Prostate gland (tissue), 2 donors: ENCODE data around the gene SMPD3. TPM values are rescaled to one million over a fixed set of nuclear protein-coding genes. Genes with fewer than 3 reads are reported as not detected.

Experiments used
- DNase-seq: peaks from one replicate; pipeline ENCODE4 v3.0.0-alpha.2; 2019; ENCODE audit warnings: low spot score
- H3K27ac ChIP-seq, 2 donors: fragments of 200-600 bp; sonication (generic); 2 replicates each; pipeline ENCODE4 v1.5.1; 2017 to 2019
- H3K27me3 ChIP-seq: fragments of 200-600 bp; sonication (generic); replicated peaks from 2 replicates; pipeline ENCODE4 v1.5.1; 2019; ENCODE audit not compliant: insufficient read depth
- H3K36me3 ChIP-seq, 2 donors: fragments of 200-600 bp; sonication (generic); 1 replicate in 1 of 2; 2 replicates in 1 of 2; pipeline versions ENCODE4 v1.5.1 to v1.8.1; 2017 to 2019
- H3K4me1 ChIP-seq: fragments of 200-600 bp; sonication (generic); replicated peaks from 2 replicates; pipeline ENCODE4 v1.5.1; 2019
- H3K4me3 ChIP-seq, 2 donors: fragments of 200-600 bp; sonication (generic); 2 replicates each; pipeline ENCODE4 v1.5.1; 2017 to 2019
- H3K9me3 ChIP-seq: fragments of 200-600 bp; sonication (generic); 2 replicates; pipeline ENCODE4 v1.5.1; 2017
- CTCF ChIP-seq, 4 experiments: fragments of 200-600 bp in 2 of 4; fragments of 450-650 bp in 2 of 4; sonication (generic) in 2 of 4; IDR thresholded peaks; 1 replicate in 3 of 4; 2 replicates in 1 of 4; pipeline ENCODE4 v1.5.1; 2016 to 2019; ENCODE audit warnings: antibody characterized with exemption in 4 of 4, mild to moderate bottlenecking in 2 of 4, moderate library complexity in 2 of 4
- POLR2A ChIP-seq: fragments of 450-650 bp; IDR thresholded peaks from one replicate; pipeline ENCODE4 v1.6.1; 2016; ENCODE audit warnings: antibody characterized with exemption, mild to moderate bottlenecking
- POLR2AphosphoS5 ChIP-seq: sonication (generic); formaldehyde crosslinking; IDR thresholded peaks from one replicate; pipeline ENCODE4 v1.6.1; 2017; ENCODE audit warnings: antibody characterized with exemption
- WGBS: methylation state at CpG from one replicate; pipeline ENCODE4 v1.1.5; 2018; 5-methylcytosine and 5-hydroxymethylcytosine counted together
- intact Hi-C: fragments of 100-400 bp; cut with DNase I; formaldehyde crosslinking; loops from one replicate; pipeline ENCODE4 v1.14.2; 2022
- total RNA-seq, 2 donors: library from RNA; depleted of rRNA; stranded (reverse); fragments of >200 nt; gene quantifications; one replicate each; pipeline ENCODE4 v1.1.0, GENCODE V29; 2016

Gene SMPD3
- total RNA-seq, 2 donors from 2014 or later: 4.7 to 27.8 TPM

- Histone ChIP-seq H3K4me3 (no peak overlapping the region), H3K9me3 (no peaks in the 10 kb centered on the region), H3K27ac (no peak overlapping the region), H3K27me3 (no peaks in the 10 kb centered on the region), H3K36me3 (no peaks in the 10 kb centered on the region), H3K4me1 (no peaks in the 10 kb centered on the region)
- DNase-seq: no peak
- TF ChIP-seq POLR2A (no peak), POLR2AphosphoS5 (no peak), CTCF (IDR thresholded peaks at IDR 0.05) (no peak)
- WGBS: 73% methylated on average over 1 of the region's 1 CpG
- intact Hi-C loops: no loop called here
These were observed 45.1 kb downstream of the SMPD3 start for GRCh38 chr16:68403177-68403576.

GRCh38 chr16:68402748-68403040 lies 45.6 kb downstream of the SMPD3 start:
- H3K4me3 ChIP-seq: no peak overlapping the region
- no peak for DNase-seq
- no peaks in the 10 kb centered on the region for H3K9me3 ChIP-seq
- H3K27me3 ChIP-seq: no peaks in the 10 kb centered on the region
- no peak overlapping the region for H3K27ac ChIP-seq
- intact Hi-C loops: no loop called here
- TF ChIP-seq CTCF (IDR thresholded peaks at IDR 0.05) (no peak), POLR2A (no peak), POLR2AphosphoS5 (no peak)
- WGBS: 94% methylated on average over 3 of the region's 3 CpGs
- H3K4me1 ChIP-seq: no peaks in the 10 kb centered on the region
- H3K36me3 ChIP-seq: no peaks in the 10 kb centered on the region

GRCh38 chr16:68401871-68402747 lies 46.2 kb downstream of the SMPD3 start:
- no peak overlapping the region for H3K27ac ChIP-seq
- intact Hi-C loops: no loop called here
- TF ChIP-seq POLR2AphosphoS5 (no peak), CTCF (IDR thresholded peaks at IDR 0.05) (no peak), POLR2A (no peak)
- no peak overlapping the region for H3K4me3 ChIP-seq
- H3K9me3 ChIP-seq: no peaks in the 10 kb centered on the region
- H3K36me3 ChIP-seq: no peaks in the 10 kb centered on the region
- DNase-seq: no peak
- H3K27me3 ChIP-seq: no peaks in the 10 kb centered on the region
- H3K4me1 ChIP-seq: no peaks in the 10 kb centered on the region
- 93% methylated on average over 13 of the region's 13 CpGs for WGBS

GRCh38 chr16:68400924-68401460 lies 47.3 kb downstream of the SMPD3 start:
- Histone ChIP-seq H3K27me3 (no peaks in the 10 kb centered on the region), H3K36me3 (no peaks in the 10 kb centered on the region), H3K27ac (no peak overlapping the region), H3K9me3 (no peaks in the 10 kb centered on the region), H3K4me1 (no peaks in the 10 kb centered on the region), H3K4me3 (no peak overlapping the region)
- WGBS: 75% methylated on average over 5 of the region's 5 CpGs
- no peak for DNase-seq
- intact Hi-C loops: no loop called here
- no peak for TF ChIP-seq CTCF (IDR thresholded peaks at IDR 0.05)
- no peak for TF ChIP-seq POLR2AphosphoS5
- no peak for TF ChIP-seq POLR2A
